Activated CD4-positive, alpha-beta T cell treated with anti-CD3 and anti-CD28 coated beads, Interleukin-10, Interleukin-2, amounts not matched to agents 100 ng/mL and 50 ng/mL, durations not matched to agents 16 hours and 8 hours (primary cell): ENCODE data around the gene AGPAT4.
"Not testable (repeated sequence)": the region's sequence is repeated elsewhere in the genome, so short reads cannot be mapped to it uniquely, and the experiment has no call there.

ENCODE experiments used
- DNase-seq: peaks from one replicate; pipeline ENCODE4 v3.0.0-alpha.2; 2020

The AGPAT4 gene

GRCh38 chr6:161136655-161137054 is 137.2 kb downstream of the AGPAT4 start:
- no peak for DNase-seq

DNA sequence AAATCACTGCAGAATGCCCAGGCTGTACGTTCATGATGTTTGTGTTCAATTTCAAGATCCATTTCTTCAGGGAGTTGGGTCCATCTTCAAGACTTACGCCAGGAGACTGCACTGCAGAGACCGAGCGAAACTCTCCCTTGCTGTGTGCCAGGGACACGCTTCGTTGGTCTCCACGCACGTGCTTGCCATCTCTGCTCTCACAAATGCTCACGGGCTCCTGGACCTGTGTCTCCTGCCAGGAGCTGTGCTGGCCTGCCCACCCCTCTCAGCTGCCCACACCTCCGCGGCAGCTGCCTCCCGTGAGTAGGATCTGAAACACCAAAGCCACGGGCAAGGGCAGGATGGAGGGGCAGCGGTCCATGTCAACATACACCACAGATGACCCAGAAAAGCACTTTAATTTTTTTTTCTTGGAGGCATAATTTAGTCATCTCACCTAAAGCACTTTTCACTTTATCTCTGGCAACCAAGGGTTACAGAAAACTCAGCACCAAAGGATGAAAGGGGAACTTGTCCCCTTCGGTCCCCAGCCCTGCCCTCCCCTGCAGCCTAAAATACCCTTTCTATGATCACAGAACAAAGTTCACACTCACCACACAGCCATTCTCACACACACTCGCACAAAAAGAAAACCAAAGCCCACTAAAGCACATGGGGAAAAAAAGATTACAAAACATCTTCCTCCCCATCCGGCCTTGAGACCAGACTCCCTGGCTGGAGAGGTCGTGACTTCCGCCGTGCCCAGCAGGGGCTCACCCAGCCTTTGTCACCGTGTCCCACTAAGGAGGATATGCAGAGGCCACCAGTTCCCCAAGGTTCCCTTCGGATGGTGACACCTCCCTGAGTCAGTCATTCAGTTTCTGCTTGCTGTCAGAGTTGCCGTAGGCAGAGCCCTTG is 137.9 kb downstream of the AGPAT4 start:
- no peak for DNase-seq

DNA sequence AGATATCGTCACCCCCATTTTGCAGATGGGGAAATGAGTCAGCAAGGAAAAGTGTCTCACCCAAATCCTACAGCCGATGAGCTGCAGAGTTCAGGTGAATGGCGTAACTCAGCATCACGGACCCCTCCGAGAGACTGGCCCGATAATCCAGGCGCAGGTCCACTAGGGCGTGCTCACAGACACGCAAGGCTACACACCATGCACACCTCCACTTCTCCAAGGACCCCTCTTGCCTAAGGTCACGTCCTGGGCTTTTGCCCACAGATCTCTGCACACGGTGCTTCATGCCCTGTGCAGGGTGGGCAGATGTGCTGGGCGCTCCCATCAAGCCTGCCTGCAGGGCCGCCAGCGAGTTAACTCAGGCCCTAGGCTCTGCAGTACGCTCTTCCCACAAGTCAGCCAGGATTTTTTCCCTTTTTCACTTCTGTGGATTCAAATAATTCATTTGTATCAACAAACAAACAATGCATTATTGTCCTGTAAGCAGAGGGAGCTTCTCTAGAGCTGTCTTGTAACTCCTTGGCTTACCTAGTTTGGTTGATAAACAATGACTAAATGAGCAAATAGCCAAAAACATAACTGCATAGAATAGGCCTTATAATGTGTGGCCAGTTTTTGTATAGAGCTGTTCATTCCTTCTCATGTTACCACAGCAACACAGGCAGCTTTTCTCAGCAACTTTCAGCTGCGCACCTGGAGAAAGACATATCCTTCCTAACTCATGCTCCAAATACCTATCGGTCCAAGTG is 139.1 kb downstream of the AGPAT4 start:
- DNase-seq, result no peak

- DNase-seq, result no peak
Observed at GRCh38 chr6:161133963-161134362, 139.9 kb downstream of the AGPAT4 start.

GRCh38 chr6:161132384-161132783 is 141.5 kb downstream of the AGPAT4 start:
- no peak for DNase-seq

GRCh38 chr6:161130967-161131766 is 142.7 kb downstream of the AGPAT4 start:
- DNase-seq, result no peak

DNA sequence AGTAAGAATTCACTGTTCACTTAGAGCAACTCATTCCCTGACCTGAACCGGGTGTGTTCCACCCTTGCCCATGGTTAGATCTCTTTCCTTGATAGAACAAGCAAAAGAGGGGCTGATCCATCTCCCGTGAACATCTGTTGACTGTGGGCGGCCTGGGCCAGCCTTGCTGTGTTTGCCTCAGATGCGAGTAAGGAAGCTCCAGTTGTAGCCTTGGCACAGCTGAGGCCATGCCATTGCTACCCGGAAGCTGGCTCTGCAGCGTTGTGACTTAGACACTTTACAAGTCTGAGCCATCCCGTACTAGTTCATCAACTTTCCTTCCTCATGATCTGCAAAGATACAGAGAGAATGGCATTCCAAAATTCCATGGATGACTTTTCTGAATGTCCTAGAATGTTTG is 143.3 kb downstream of the AGPAT4 start:
- DNase-seq, result no peak

DNA sequence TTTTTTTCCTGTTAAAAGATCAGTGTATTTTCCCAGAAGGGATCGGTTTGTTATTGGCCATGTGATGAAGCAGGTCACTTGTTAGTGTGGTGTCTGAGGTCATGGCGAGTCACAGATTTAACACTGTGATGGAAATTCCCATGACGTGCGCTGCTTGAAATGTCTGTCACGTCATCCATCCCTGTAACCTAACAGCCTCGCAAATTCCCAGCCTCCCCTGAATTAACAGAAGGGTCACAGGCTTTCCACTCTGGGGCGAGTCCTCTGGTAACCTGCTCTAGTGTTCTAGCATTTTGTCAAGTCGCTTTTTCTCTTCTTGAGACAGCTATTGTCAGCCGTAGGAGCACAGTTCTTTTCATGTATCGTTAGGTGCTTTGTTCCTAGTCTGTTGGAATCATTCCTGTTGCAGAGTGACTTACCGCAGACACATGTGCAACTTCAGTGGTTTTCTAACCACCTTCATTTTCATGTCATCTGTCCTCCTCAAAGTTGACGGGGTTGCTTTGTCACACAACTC is 145.1 kb downstream of the AGPAT4 start:
- peak; percentile 45 for DNase-seq

DNA sequence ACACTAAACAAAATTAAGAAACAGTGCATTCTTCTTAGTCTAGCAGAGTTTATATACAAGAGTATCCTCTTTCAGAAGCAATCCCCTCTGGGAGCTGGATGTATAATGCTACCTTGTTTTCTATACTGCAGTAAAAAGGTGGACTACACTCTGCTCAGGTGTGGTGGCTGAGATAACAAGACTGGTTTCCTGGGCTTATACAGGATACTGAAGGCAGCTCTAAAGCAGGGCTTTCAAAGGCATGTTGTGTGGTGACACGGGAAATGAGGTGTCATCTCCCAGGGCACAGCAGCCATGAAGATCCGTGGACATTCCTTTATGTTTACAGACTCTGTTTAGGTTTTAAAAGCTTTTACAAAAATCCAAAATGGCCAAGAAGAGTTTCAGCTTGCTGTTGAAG is 145.6 kb downstream of the AGPAT4 start:
- DNase-seq, result peak; percentile 13

DNA sequence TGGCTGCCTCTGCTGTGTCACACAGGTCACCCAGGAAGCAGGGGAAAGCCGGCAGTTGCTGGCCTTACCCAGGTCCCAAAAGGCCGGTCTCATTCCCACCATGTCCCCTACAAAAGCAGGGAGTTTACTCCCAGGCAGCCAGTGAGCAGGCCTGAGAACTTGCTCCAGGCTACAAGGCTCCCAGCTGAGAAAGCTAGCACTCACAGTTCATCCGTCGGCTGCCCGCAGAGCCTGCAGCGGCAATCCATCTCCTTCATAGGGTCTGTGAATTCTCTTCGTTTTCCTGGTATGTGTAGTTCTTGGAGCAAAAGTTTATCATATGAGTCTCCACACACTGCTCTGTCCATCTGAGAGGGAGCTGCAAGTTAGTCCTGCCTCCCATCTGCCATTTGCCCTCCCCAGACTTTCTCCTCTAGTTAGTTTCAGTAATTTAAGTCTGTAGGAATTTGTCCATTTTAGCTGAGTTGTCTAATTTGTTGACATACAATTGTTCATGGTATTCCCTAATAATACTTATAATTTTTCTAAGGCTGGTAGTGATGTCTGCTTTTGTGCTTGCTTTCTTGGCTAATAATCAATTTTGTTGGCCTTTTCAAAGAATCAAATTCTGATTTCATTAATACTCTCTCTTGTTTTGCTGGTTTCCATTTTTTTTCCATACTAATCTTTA is 146.7 kb downstream of the AGPAT4 start:
- DNase-seq, result no peak

- DNase-seq, result no peak
Observed at GRCh38 chr6:161125591-161125990, 148.3 kb downstream of the AGPAT4 start.

DNA sequence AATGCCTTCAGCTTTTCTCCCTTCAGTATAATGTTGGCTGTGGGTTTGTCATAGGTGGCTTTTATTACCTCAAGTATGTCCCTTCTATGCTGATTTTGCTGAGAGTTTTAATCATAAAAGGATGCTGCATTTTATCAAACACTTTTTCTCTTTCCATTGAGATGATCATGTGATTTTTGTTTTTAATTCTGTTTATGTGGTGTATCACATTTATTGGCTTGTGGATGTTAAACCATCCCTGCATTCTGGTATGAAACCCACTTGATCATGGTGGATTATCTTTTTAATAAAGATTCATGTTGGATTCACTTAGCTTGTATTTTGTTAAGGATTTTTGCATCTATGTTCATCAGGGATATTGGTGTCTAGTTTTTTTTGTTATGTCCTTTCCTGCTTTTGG is 150.5 kb downstream of the AGPAT4 start:
- not testable (repeated sequence) for DNase-seq

DNA sequence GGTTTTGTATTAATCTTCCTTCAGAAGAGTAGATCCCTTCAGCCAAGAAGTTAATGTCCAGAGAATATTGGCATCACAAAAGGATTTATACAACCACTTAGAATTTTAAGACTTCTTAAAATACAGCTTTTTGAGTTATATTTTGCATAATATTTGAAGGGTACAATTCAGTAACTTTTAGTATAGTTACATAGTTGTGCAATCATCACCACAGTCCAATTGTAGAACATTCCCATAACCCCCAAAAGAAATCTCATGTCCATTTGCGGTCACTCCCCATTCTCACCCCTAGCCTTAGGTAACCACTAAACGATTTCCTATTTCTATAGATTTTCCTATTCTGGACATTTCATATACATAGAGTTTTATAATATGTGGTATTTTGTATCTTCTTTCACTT is 155.9 kb downstream of the AGPAT4 start:
- DNase-seq, result no peak

DNA sequence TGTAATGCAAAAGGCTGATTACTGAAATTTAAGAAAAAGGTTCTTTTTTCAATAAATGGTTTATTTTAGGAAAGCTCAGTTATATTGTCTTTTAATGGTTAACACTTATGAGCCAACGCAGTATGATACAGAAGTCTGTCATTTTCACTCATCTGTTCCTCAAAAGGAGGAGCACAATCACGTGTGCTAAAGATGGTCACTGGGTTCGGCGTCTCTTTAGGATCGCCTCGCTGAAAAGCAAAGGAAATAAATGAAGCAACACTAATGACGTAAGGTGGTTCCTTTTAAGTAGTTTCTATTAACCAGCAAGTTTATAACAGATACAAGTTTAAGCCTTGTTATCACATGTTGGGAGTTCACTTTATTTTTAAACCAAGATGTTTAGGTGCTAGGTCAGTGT is 156.6 kb downstream of the AGPAT4 start:
- DNase-seq, result no peak

DNA sequence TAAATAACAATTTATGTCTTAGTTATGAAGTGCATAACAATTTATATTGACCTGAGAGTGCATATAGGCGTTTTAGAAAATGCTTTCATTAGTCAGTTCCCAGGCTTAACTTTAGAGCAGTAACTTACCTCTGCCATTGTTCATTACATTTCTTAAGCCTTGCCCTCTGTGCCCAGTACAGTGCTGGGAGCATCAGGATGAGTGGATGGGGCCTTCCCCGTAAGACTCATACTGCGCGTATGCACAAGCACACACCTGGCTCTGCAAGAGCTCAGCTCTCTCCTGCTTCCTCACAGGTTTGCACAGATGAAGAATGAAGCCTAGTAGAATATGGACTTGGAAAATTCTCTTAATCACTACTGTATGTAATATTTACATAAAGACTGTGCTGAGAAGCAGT is 157.3 kb downstream of the AGPAT4 start:
- DNase-seq, result no peak

- DNase-seq, result peak; percentile 18
Observed at GRCh38 chr6:161115468-161115867, 158.4 kb downstream of the AGPAT4 start.

- DNase-seq, result peak; percentile 54
Observed at GRCh38 chr6:161111261-161111660, 162.6 kb downstream of the AGPAT4 start.

DNA sequence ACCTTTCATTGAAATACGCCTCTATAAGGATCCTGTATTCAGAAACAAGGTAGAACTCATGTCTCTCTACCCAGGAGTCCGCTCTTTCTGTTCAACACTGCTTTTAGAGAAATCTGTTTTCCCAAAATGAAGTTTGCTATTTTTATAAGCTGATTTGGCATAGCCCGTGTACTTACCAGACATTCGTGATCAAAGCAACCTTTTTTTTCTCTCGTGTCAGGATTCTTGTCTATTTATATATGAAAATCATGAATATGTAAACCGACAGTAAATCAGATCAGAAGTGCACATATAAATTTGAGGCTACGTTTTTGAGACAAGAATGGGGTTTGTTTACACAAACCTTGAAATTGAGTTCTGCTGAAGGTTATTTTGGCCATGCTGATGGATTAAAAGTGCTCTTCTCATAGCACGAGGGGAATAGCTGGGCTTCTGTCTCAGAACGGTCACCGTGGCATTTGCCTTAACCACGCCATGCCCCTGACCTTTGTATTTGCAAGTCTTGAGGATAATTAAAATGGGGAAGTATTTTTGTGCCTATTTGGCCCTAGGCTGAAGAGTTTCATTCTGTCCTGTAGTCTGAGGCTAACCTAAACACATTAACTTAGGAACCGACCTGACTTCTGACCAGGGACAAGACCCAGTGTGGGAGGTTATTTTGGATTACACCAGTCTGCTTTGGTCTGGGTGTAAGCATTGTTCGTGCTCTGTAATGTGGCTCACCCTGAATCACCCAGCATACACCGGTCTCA is 163.7 kb downstream of the AGPAT4 start:
- no peak for DNase-seq

DNA sequence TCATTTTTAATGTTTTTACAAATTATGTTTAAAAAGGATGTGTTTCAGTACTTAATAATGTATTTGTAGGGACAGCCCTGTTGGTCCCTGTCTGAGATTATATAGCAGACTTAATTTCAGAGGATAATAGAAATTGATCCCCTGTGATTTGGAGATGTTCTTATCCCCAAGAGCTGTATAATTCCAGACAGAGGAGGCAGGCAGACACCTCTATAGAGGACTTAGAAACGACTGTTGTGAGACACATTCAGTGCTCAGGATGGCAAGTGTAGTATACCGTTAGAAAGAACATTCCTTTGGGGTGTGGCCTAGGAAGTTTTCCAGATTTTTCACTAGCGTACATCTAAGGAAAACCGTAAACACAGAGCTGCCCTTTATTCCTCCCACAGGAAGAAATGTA is 164.5 kb downstream of the AGPAT4 start:
- DNase-seq, result no peak

- DNase-seq, result no peak
Observed at GRCh38 chr6:161108916-161109315, 164.9 kb downstream of the AGPAT4 start.
